Measurements from ENCODE around the gene PPFIA4. TPM values are rescaled to one million over a fixed set of nuclear protein-coding genes. Genes with fewer than 3 reads are reported as not detected.

Gene PPFIA4
- polyA plus RNA-seq, 3 donors = 7.4 to 15.9 (median 13.3) TPM

GRCh38 chr1:203099805-203100515 is 73.7 kb downstream of the PPFIA4 start:
- no peak for DNase-seq

GRCh38 chr1:203100516-203100869 is 74.2 kb downstream of the PPFIA4 start:
- no peak for DNase-seq

- peak; percentile 36 for DNase-seq
Measured at GRCh38 chr1:203101813-203102634, 75.7 kb downstream of the PPFIA4 start.

- no peak for DNase-seq
Measured at GRCh38 chr1:203103216-203103615, 76.9 kb downstream of the PPFIA4 start.

- no peak for DNase-seq
Measured at GRCh38 chr1:203103829-203104495, 77.7 kb downstream of the PPFIA4 start.

- DNase-seq = no peak
Measured at GRCh38 chr1:203104789-203105390, 78.6 kb downstream of the PPFIA4 start.

GRCh38 chr1:203112475-203112874 is 86.2 kb downstream of the PPFIA4 start:
- DNase-seq = no peak

- DNase-seq = no peak
Measured at GRCh38 chr1:203113308-203113707, 87.0 kb downstream of the PPFIA4 start.

- no peak for DNase-seq
Measured at GRCh38 chr1:203114202-203114601, 87.9 kb downstream of the PPFIA4 start.

GRCh38 chr1:203116091-203116820 is 90.0 kb downstream of the PPFIA4 start:
- no peak for DNase-seq

- DNase-seq = peak; percentile 69
Measured at GRCh38 chr1:203117611-203118575, 91.6 kb downstream of the PPFIA4 start.

- no peak for DNase-seq
Measured at GRCh38 chr1:203120325-203121153, 94.2 kb downstream of the PPFIA4 start.

GRCh38 chr1:203121186-203122015 is 95.1 kb downstream of the PPFIA4 start:
- no peak for DNase-seq

GRCh38 chr1:203122159-203122558 is 95.9 kb downstream of the PPFIA4 start:
- no peak for DNase-seq

- DNase-seq = no peak
Measured at GRCh38 chr1:203124011-203124410, 97.7 kb downstream of the PPFIA4 start.

- no peak for DNase-seq
Measured at GRCh38 chr1:203124546-203125317, 98.4 kb downstream of the PPFIA4 start.

GRCh38 chr1:203126151-203126865 is 100.0 kb downstream of the PPFIA4 start:
- no peak for DNase-seq

Measured in renal pelvis (tissue), 4 donors.